ENCODE results near the gene DPF3.

Gene DPF3

DNA sequence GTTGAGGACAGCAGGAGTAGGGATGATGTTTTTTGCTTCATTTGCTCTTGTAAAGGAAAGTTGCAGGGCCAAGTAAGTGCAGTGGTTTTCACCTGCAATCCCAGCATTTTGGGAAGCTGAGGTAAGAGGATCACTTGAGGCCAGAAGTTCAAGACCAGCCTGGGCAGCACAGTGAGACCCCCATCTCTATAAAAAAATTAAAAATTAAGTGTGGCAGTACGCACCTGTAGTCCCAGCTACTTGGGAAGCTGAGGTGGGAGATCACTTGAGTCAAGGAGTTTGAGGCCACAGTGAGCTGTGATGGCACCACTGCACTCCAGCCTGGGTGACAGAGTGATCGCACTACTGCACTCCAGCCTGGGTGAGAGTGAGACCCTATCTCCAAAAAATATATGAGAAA, 10.8 kb downstream of the DPF3 start:
- no peak for DNase-seq (ENCODE audit: extremely low spot score)
- TF ChIP-seq BHLHE40 (IDR thresholded peaks at IDR 0.05; ENCODE audit: borderline replicate concordance), result no peak
- TF ChIP-seq FOXA1 (IDR thresholded peaks at IDR 0.05), result no peak
- no peak for TF ChIP-seq FOXM1 (IDR thresholded peaks at IDR 0.05; ENCODE audit: borderline replicate concordance)
- no peak for TF ChIP-seq FOXK2 (IDR thresholded peaks at IDR 0.05)
- TF ChIP-seq SP1 (IDR thresholded peaks at IDR 0.05), result no peak
- no peak for TF ChIP-seq CTBP1 (IDR thresholded peaks at IDR 0.05; ENCODE audit: borderline replicate concordance)
- TF ChIP-seq LEF1 (IDR thresholded peaks at IDR 0.05; ENCODE audit: borderline replicate concordance), result no peak
- no peak for TF ChIP-seq ZNF384 (IDR thresholded peaks at IDR 0.05)
- TF ChIP-seq SUZ12 (IDR thresholded peaks at IDR 0.05), result no peak
- TF ChIP-seq HDGF (IDR thresholded peaks at IDR 0.05; ENCODE audit: borderline replicate concordance), result no peak
- TF ChIP-seq ARNT (IDR thresholded peaks at IDR 0.05), result no peak
- TF ChIP-seq NFRKB (IDR thresholded peaks at IDR 0.05), result no peak
- no peak for TF ChIP-seq L3MBTL2 (conservative IDR thresholded peaks at IDR 0.05)
- TF ChIP-seq, protein P1, sequence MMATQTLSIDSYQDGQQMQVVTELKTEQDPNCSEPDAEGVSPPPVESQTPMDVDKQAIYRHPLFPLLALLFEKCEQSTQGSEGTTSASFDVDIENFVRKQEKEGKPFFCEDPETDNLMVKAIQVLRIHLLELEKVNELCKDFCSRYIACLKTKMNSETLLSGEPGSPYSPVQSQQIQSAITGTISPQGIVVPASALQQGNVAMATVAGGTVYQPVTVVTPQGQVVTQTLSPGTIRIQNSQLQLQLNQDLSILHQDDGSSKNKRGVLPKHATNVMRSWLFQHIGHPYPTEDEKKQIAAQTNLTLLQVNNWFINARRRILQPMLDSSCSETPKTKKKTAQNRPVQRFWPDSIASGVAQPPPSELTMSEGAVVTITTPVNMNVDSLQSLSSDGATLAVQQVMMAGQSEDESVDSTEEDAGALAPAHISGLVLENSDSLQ (IDR thresholded peaks at IDR 0.05), result no peak
- TF ChIP-seq ELF4 (IDR thresholded peaks at IDR 0.05), result no peak
- ChIA-PET CTCF (no interaction called here), POLR2A (no interaction called here)

GRCh38 chr14:72882463-72882862, 11.4 kb downstream of the DPF3 start:
- ChIA-PET CTCF (interaction anchor here (0.7 to 1.4 kb wide), 2 partner anchors 23 to 234 kb away, joined by 3 to 4 read pairs; no protein-coding TSS in a partner anchor), POLR2A (no interaction called here)
- no peak for TF ChIP-seq FOXK2 (IDR thresholded peaks at IDR 0.05)
- no peak for DNase-seq (ENCODE audit: extremely low spot score)

DNA sequence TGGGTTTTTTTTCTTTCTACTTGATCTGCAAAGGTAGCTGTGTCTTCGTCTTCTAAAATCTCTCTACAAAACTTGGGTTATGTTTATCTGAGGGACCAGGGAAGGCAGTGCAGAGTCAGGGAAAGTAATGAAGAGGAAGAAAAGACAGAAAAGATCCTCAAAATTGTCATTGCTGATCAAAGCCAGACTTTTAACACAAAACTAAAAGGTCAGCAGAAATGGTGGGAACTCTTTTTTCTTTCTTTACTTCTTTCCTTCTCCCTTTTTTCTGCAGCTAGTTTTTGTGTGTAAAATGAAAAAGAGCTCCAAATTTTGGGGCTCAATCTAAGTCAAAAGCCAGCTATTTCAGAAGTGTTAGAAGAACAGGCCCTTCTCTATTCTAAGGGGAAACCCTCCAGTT, 11.9 kb downstream of the DPF3 start:
- DNase-seq (ENCODE audit: extremely low spot score), result no peak
- no peak for TF ChIP-seq ZNF384 (IDR thresholded peaks at IDR 0.05)
- TF ChIP-seq L3MBTL2 (conservative IDR thresholded peaks at IDR 0.05), result no peak
- POLR2A ChIA-PET, result no interaction called here
- CTCF ChIA-PET, result interaction anchor here (0.7 to 1.4 kb wide), 2 partner anchors 23 to 233 kb away, joined by 3 to 4 read pairs; no protein-coding TSS in a partner anchor

DNA sequence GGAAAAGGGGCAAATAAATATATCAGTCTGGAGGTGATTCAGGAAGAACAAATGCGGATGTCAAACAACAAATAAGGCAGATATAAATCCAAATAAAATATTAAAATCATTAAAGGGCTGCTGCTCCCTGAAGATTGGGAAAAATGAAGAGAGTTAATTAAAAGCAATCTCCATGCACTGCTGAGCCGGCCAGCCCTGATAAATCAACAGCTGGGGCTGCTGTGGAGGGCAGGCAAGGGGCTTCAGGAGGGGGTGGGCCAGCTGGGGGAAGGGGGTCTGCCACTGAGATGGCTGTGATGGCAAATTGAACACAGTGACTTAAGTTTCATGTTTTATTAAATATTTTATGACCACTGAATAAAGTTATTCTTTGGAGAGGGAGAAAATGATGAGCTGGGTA, 12.4 kb downstream of the DPF3 start:
- no peak for DNase-seq (ENCODE audit: extremely low spot score)
- TF ChIP-seq ZNF384 (IDR thresholded peaks at IDR 0.05) (no peak), HDGF (IDR thresholded peaks at IDR 0.05; ENCODE audit: borderline replicate concordance) (no peak), FOXM1 (IDR thresholded peaks at IDR 0.05; ENCODE audit: borderline replicate concordance) (no peak), ELF4 (IDR thresholded peaks at IDR 0.05) (no peak), BHLHE40 (IDR thresholded peaks at IDR 0.05; ENCODE audit: borderline replicate concordance) (no peak), LEF1 (IDR thresholded peaks at IDR 0.05; ENCODE audit: borderline replicate concordance) (no peak), ARNT (IDR thresholded peaks at IDR 0.05) (no peak), NFRKB (IDR thresholded peaks at IDR 0.05) (no peak), SUZ12 (IDR thresholded peaks at IDR 0.05) (no peak), TARDBP (IDR thresholded peaks at IDR 0.05) (no peak), SP1 (IDR thresholded peaks at IDR 0.05) (no peak), FOXA1 (IDR thresholded peaks at IDR 0.05) (no peak), CTBP1 (IDR thresholded peaks at IDR 0.05; ENCODE audit: borderline replicate concordance) (no peak), L3MBTL2 (conservative IDR thresholded peaks at IDR 0.05) (no peak)
- TF ChIP-seq, protein P1 (IDR thresholded peaks at IDR 0.05), result no peak
- POLR2A ChIA-PET, result no interaction called here
- CTCF ChIA-PET, result interaction anchor here (1.4 kb wide), 1 partner anchor 24 kb away, joined by 4 read pairs; no protein-coding TSS in a partner anchor

DNA sequence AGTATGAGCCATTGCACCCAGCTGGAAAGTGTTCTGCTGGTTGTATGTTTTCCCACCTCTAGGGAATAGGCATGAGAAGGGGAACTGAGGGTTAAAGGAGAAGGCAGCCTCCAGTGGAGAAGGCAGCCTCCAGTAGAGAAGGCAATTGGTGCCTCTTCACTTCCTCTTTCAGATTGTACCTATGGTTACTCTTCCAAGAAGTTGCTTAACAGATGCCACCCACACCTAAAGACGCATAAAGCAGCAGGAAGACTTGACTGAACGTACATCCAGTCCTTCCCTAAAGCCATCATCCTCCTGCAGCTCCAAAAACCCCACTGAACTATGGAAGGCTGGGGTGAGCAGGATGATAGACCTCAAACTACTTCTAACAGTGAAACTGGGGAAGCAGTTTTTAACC, 13.1 kb downstream of the DPF3 start:
- CTCF ChIA-PET, result no interaction called here
- DNase-seq (ENCODE audit: extremely low spot score), result no peak
- POLR2A ChIA-PET, result no interaction called here
- no peak for TF ChIP-seq BHLHE40 (IDR thresholded peaks at IDR 0.05; ENCODE audit: borderline replicate concordance)
- TF ChIP-seq SP1 (IDR thresholded peaks at IDR 0.05), result no peak
- TF ChIP-seq ZNF384 (IDR thresholded peaks at IDR 0.05), result no peak
- TF ChIP-seq NFRKB (IDR thresholded peaks at IDR 0.05), result no peak
- TF ChIP-seq ARNT (IDR thresholded peaks at IDR 0.05), result no peak
- TF ChIP-seq, protein P1 (IDR thresholded peaks at IDR 0.05), result no peak
- no peak for TF ChIP-seq FOXA1 (IDR thresholded peaks at IDR 0.05)
- TF ChIP-seq TARDBP (IDR thresholded peaks at IDR 0.05), result no peak
- TF ChIP-seq L3MBTL2 (conservative IDR thresholded peaks at IDR 0.05), result no peak
- TF ChIP-seq CTBP1 (IDR thresholded peaks at IDR 0.05; ENCODE audit: borderline replicate concordance), result no peak
- no peak for TF ChIP-seq HDGF (IDR thresholded peaks at IDR 0.05; ENCODE audit: borderline replicate concordance)
- no peak for TF ChIP-seq FOXK2 (IDR thresholded peaks at IDR 0.05)
- no peak for TF ChIP-seq SUZ12 (IDR thresholded peaks at IDR 0.05)
- no peak for TF ChIP-seq LEF1 (IDR thresholded peaks at IDR 0.05; ENCODE audit: borderline replicate concordance)
- TF ChIP-seq ELF4 (IDR thresholded peaks at IDR 0.05), result no peak
- TF ChIP-seq FOXM1 (IDR thresholded peaks at IDR 0.05; ENCODE audit: borderline replicate concordance), result no peak

DNA sequence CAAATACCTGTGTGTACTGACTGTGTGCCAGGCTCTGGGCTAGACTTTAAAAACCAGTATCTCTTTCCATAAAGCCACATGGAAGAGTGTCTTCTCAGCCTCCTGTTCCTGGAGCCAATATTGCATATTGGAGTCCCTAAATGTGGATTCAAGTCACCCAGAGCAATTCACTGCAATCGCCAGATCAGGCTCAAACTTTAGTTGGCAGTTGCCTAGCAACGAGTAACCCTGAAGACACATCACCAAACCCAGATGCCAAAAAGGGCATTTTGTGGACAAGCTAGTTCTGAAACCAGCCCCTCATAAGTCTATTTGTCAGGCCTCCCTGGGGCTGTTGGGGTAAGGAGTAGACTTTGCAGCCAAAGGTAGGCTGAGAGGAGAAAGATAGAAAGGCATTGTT, 13.7 kb downstream of the DPF3 start:
- ChIA-PET POLR2A (no interaction called here), CTCF (no interaction called here)
- no peak for DNase-seq (ENCODE audit: extremely low spot score)
- TF ChIP-seq TARDBP (IDR thresholded peaks at IDR 0.05) (no peak), CTBP1 (IDR thresholded peaks at IDR 0.05; ENCODE audit: borderline replicate concordance) (no peak), BHLHE40 (IDR thresholded peaks at IDR 0.05; ENCODE audit: borderline replicate concordance) (no peak), FOXK2 (IDR thresholded peaks at IDR 0.05) (no peak), SUZ12 (IDR thresholded peaks at IDR 0.05) (no peak), ELF4 (IDR thresholded peaks at IDR 0.05) (no peak), ARNT (IDR thresholded peaks at IDR 0.05) (no peak), HDGF (IDR thresholded peaks at IDR 0.05; ENCODE audit: borderline replicate concordance) (no peak), ZNF384 (IDR thresholded peaks at IDR 0.05) (no peak), L3MBTL2 (conservative IDR thresholded peaks at IDR 0.05) (no peak), LEF1 (IDR thresholded peaks at IDR 0.05; ENCODE audit: borderline replicate concordance) (no peak), NFRKB (IDR thresholded peaks at IDR 0.05) (no peak), FOXM1 (IDR thresholded peaks at IDR 0.05; ENCODE audit: borderline replicate concordance) (no peak), FOXA1 (IDR thresholded peaks at IDR 0.05) (no peak)
- TF ChIP-seq, protein P1 (IDR thresholded peaks at IDR 0.05), result no peak

Data from HEK293T (cell line).